Stimulated activated CD4-positive, alpha-beta T cell treated with anti-CD3 and anti-CD28 coated beads, Interleukin-4, amount 100 ng/mL, for 24 hours (primary cell): ENCODE measurements around the gene ADTRP.

Experiments
- DNase-seq: peaks from one replicate; pipeline ENCODE4 v3.0.0-alpha.2; 2020

ADTRP gene

DNA sequence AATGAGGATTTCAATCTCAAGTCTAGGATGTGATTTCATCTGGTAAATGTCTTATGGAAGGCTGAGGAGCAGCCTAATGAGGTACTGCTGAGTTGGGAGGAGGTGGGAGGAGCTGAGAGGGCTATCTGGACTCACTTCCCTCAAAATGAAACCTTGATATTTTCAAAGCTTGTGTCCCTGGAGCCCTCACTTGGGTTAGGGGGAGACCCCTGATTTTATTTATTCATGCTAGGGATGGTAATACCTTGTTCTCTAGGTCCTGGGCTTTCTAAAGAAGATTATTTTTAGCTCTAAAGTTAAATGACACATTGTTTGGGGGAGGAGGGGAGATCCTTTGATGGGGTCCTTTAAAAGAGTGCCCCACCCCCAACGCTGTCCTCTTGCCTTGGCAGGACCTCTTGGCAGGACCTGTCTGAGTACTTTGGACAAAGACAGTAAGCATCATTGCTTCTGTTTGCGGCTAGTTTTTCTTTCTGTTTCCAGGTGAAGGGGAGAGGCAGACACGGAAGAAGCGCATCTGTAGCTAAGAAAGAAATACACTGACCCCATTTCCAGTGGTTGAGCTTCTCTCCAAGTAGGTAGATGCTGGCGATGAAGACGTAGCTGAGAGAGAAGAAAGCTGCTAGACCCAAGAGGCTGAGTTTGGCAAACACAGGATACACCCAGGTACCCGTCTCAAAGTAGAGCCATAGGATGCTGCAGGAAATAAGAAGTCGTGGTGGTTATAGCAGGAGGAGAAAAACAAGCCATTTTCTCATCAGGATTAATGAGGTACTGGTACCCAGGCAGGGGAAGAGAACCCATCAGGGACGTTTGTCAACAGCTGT, 55.6 kb downstream of the ADTRP start:
- DNase-seq: no peak

DNA sequence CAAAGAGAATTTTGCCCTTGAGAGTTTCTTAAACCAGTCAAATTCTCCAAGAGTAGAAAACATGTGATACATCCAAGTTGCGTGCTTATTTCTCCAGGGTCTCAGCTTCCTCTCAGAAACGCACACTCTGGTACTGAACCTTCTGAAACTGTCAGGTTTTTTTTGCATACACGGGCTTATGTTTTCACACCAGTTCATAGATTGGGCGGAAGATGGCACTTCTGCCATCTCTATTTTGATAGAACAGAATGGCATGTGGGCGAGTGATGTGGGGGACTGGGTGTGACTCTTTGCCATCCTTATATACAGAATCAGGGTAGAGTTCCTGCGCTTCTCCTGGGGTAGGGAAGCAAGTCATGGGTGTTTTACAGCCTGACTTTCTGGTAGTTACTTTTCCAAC, 56.4 kb downstream of the ADTRP start:
- DNase-seq: peak; percentile 35

DNA sequence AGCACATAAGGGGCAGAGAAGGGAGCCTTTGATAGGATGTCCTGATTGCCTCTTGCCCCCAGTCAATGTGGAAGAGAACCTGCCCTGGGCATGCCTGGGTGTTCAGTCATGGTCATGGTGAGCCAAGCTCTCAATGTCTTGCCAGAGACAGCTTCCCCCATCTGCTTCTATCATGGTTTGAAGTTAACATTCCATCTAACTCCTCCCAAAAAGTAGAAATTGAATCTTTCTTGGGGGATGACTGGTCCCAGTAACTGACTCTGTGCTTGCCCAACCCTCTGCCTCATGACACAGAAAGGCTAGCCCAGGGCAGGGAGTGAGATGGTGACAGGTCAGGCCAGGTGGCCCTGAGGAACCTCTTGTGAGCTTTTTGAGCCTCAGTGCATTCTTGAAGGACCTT, 60.1 kb downstream of the ADTRP start:
- no peak for DNase-seq

DNA sequence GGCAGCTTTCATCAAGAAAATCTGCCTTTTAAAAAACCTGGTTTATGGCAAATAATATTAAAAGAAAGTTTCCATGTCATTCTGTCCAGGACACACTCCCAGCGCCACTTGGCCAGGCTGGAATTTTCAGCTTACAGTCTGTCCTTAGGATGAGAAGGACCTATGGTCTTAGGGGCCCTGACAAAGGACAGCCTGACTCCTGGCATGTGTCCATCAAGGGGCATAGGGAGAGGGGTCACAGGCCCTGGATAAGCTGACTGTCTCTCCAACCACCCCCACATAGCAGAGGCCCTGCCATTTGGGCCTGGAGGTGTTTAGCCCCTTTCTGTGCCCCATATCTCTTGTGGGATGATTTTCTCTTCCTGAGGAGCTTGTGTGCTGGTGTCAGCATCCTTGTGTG, 60.6 kb downstream of the ADTRP start:
- no peak for DNase-seq

DNA sequence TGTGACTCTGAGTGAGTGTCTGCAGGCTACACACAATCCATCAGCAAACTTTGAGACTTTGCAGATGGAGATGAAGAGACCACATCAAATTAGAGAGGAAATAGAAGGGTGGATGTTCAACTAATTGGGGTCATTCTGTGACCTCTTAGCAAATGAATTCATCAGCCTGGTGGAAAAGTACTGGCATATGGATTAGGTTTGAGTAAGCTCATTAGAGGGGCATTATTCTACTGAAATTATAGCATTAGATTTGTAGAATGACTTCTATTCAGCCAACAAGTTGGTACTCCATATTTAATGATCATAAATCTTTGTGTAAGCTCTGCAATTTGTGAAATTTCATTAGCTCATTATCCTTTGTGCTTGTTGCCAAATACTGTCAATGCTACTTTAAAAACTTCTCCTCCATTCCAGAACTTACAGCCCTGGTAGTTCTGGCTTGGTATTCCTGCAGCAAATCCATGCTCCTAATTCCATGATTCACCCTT, 63.8 kb downstream of the ADTRP start:
- DNase-seq: no peak

DNA sequence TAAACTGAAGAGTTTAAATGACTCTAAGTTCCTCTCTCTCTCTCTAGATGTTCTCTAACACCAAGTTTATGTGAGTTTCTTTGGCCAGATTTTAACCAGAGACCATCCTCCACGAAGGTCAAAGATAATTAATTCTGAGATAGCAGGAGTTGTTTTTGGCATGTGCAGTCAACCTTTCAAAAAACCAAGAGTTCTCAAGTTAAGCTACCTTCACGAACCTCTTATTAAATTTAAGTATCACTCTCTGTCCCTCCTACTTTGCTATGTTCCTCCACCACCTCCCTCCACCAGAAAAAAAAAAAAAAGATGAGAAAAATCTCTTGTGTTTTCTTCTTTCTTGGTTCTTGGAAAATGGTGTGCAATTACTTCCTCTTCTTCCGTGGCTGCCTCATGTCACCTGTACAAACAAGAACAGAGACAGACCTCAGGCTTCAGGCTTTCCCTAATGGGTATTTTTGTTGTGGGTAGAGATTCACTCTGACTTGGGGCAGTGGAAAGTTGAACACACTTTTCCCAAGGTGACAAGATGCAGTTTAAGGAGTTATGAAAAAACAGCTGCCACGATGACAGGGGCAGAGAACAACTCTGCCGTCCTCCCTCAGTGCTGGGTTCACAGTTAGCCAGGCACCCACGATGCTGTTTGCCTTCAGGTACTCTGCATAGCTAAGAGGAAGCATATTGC, 64.3 kb downstream of the ADTRP start:
- DNase-seq: peak; percentile 52

DNA sequence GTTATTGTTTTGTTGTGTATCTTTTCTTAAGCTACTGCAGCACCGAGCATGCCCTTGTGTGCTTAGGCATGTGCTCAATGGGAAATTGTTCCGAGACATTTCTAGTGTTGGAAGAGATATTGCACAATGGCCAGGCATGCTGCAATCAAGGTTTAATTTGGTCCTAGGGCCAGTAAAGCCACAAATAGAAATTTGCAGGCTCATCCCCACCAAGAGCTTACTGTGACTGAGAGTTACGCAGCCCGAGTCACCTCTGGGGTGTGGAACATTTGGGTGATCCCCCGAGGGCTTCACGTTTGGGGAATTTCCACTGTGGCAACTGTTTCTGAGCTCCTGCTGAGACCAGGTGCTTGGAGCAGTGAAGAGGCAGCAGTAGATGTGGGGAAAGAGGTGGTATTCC, 65.8 kb downstream of the ADTRP start:
- peak; percentile 72 for DNase-seq

DNA sequence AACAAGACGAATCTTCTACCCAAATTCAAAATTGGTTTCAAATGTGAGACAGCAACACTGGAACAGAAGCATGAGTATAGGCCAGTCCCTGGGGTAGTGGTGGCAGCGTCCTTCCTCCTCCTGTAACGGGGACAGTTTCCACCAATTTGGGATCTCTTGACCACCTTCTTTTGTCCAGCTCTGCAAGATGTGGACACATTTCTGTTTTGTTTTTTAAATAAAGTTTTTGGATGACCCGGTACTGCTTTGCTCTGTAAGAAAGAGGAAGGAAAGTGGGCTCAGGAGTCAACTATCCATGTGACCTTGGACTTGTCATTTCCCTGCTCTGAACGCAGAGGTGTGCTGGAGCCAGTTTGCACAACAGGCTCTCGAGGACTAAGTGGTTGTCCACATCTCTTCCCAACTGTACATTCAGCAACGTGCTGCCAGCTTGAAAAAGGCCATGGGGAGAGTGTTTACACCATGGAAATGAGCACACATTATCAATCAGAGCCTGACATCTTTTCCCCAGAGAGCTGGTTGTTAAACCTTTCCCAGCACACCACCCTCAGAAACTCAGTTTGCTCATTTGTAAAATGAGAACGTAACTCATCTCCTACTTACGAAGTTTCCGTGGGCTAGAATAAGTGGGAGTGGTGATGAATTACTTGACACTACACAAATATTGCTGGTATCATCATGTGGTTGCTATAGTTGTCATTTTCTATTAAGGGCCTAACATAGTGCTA, 66.5 kb downstream of the ADTRP start:
- peak; percentile 63 for DNase-seq

DNA sequence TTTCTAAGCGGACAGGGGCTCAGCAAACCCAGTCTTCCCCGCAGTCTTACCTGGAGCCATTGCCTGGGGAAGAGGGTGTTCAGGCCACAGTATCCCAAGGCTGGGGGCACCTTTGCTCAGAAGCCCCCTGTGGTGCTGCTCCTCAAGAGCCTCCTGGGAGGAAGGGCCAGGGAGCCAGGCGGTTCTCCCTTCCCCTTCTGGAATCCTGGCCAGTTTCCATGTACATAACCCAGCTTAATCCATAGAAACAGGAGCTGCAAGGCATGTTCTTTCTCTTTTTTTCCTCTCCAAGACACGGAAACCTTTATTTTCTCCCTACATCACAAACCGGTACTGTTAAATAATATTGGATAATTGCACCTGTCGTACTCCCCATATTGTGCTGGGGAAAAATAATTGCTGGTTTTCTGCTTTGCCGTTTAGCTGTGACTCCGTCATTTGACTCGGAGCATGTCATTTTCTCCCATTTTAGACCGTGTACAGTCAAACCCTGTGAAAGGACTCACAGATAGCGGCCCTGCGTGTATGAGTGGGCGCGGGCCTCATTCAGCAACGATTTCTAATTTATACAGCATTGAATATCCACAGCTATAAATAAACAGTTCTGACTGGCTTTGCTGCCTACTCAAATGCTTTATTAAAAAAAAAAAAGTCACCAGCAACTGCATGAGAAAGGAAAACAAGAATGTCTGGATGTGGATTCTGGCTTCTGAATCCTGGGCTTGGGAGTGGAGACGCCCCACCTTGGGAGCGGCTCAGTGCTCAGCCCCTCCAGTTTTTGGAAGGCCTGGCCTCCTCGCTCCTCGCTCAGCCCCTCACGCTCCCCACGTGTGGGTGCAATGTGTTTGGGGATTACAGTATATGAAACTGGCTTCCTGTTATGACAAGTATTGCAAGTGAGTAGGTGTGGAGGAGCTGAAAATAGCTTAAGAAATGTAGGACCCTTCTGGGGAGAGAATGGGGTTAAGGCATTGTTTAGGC, 67.3 kb downstream of the ADTRP start:
- DNase-seq: peak; percentile 85

DNA sequence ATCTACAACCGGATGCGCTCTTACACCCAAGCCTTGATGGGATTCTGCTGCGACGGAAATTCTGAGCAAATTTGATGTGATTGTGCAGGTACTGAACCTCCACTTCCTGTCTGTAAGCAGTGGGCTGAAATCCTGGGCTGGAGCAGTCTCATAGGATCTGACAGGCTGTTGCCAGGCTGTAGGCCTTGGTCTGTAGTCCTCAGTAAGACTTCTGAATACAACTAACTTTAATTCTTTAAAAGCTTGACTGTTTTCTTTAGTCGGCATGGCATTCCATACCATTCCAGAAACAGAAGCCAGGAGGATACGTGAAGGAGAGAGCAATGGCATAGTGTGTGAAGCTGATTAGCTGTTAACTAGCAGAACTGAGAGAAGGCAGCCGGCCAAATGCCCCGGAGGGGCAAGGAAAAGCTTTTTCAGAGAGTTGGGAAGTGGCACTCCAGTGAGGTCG, 68.3 kb downstream of the ADTRP start:
- DNase-seq: peak; percentile 74

DNA sequence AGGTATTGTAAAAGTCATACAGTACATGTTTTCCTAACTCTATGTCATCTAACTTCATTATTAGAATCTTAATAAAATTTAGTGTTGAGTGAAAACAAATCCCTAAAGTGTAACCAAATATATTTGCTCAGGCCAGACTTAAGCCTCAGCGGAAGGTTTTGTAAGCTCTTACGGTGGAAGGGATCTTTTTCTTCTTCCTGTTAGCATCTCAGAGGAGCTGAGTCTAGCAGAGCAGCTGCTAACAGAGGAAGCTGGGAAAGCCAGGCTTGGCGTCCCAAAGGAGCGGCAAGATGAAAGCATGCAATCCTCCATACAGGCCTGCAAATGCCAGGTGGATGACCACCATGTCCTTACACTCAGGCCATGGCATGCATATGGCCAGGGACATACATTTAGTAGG, 72.4 kb downstream of the ADTRP start:
- no peak for DNase-seq

DNA sequence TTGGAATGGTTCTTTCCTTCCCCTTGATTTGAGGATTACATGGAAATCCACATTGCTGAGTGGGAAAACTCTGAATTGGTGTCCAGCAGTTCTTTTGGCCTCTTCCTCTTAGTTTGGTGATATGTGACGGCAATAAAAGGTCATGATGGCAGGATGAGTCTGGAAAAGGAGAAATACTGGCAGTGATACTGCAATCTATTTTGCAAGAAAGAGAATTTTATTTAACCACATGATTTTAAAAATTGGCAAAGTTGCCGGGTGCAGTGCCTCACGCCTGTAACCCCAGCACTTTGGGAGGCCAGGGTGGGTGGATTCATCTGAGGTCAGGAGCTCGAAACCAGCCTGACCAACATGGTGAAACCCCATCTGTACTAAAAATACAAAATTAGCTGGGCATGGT, 73.1 kb downstream of the ADTRP start:
- no peak for DNase-seq

DNA sequence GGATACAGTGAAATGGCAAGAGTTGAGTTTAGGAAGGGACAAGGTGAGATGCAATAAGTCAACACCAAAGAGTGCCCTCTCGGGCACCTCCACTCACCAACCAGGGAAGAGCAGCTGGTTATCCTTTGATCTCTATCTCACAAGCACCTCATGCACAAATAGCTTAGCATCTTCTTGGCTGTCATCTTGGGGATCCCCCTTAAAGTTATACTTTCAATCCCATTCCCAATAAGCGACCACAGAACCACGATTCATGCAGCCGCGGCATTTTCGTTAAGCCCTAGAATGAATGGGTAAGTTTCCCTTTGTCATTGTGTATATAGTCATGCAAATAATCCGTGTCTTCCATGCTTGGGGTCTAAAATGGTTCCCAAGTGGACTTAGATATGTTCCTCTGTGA, 73.5 kb downstream of the ADTRP start:
- peak; percentile 33 for DNase-seq

DNA sequence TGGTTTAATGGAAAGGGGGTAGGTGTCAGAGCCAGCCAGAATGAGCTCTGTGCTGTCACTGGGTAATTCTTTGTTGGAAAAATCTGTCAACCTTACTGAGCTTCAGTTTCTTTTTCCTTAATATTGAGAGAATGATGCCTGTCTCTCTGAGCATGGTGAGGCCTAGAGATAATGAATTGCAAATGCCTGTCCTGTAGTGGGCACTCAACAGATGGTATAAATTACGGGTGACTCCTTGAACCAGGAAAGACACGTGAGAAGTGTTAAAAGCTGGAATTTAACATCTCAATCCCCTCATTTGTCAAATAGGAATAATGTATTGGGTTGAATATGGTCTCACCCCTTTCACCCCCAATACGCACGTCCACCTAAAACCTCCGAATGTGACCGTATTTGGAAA, 74.9 kb downstream of the ADTRP start:
- DNase-seq: no peak

DNA sequence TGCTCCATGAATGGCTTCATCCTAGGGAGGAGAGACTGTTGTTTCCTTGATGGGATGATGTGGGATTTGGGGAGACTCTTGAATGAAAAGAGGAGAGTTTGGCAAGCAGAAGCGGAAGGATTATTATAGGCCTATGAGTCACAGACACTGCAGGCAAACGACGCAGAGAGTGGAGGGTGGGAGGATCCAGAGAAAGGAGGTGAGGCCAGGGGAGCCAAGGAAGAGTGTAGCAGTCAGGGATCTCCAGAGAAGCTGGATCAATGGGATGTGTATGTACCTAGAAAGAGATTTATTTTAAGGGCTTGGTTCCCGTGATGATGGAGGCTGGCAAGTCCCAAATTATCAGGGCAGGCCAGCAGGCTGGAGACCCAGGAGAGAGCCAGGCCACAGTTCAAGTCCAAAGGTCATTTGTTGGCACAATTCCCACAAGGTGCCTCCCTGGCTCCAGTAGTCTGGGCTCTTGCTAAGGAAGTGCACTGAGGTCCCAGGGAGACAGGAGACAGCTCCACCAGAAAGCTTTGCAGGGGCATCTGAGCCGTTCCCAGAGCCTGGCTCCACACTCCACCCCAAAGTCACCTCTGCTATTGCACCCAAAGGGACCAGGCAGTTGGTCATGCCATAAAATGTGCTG, 76.0 kb downstream of the ADTRP start:
- DNase-seq: no peak

DNA sequence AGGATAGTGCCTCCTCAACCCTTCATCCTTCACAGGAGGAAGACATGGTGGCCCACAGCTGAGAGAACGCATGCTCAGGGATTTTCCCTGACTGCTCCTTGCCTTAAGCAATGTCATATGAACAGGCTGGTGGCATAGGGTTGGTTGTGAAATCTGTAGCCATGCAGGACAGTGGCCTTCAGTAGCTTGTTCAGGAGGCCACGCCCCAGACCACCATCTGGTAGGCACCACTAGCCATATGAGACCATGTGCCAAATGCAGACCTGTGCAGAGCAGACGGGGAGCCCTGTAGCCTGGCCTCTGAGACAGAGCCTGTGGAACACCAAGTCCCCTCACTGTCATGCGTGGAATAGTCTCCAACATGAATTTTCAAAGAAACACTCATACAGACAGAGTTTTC, 76.5 kb downstream of the ADTRP start:
- no peak for DNase-seq

DNA sequence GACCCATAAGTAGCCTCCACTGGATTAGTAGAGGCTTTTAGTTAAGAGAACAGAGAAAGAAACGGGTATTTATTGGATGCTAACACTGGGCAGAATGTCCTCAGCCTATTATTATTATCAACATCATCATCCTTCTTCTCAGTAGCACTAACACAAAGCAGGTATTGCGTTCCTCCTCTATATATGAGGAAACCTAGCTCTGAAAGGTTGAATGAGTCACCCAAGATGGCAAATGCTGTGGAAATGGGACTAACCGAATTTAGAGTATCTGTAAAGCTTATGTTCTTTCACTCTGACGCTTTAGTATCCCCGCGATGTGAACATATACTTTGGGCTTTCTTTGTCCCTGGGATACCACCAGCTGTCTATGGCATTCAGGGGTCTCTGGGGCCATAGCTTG, 77.0 kb downstream of the ADTRP start:
- no peak for DNase-seq

DNA sequence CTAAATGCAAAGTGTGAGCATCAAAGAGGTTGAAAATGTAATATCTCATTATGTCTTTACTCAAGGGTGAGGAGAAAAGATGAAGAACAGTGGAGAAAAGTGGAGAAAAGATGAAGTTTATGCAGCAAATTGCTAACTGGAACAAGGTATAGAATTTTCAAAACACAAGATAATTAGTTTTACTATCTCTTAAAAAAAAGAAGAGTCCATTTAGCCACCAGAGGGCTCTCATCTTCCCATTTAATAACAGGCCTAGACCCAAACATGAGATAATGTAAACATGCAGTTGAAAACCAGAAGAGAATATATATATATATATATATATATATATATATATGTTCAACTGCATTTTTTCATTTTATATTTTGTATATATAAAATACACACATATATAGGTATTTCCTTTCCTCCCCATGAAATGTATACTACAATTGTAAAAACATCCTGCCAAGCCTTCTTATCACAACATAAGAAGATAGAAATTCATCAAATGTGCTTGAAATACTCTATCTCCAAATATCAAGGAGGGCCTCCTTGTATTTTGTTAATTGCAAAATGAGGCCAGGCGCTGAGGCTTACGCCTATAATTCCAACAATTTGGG, 78.4 kb downstream of the ADTRP start:
- DNase-seq: peak; percentile 21

DNA sequence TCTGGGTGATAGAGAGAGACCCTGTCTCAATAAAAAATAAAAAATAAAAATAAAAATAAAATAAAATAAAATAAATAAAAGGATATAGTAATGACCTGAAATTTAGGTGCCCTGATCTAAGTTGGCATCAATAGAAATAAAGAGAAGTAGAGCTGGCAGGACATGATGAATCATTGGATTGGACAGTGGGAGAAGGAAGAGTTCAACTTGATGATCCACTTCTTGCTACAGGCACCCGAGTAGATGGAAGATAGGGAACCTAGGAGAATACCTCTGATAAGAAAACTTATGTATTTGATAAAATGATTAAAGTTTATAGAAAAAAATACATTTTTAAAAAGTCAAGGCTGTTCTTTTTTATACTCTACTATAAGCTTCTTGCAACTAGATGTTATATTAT, 79.0 kb downstream of the ADTRP start:
- no peak for DNase-seq

DNA sequence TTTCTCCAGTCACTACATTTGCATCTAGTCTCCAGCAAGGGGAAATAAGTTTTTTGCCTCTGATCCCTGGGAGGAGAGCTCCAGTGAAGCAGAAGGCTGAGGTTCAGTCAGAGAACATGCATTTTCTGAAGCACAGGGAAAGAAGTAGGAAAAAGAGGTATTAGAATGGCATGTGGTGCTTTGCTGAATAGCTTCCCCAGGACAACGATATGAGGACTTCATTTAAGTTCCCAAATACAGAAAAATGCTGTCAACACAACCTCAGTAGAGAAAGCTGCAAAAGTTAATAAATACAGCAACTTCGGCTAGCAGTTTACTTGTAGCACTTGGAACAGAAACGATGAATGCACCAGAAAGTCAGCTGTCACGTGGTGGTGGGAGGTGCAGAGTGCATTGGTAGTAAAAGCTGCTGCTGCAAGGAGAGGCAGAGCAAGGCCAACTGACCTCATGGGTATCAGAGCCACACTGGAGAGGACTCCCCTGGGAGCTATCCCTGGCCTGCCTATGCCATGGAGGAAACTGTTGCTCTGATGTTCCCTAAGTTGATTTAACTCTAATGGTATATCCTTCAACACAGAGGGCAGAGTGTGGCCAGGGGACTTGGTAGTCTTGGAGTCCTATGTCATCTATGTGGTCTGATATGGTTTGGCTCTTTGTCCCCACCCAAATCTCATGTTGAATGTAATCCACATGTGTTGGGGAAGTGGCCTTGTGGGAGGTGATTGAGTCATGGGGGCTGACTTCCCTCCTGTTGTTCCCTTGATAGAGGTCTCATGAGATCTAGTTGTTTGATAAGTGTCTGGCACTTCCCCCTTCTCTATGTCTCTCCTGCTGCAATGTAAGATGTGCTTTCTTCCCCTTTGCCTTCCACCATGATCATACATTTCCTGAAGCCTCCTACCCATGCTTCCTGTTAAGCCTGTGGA, 85.9 kb downstream of the ADTRP start:
- peak; percentile 15 for DNase-seq
